GM23338 (cell line): Measurements from ENCODE around the gene IFITM5. TPM values are rescaled to one million over a fixed set of nuclear protein-coding genes. Genes with fewer than 3 reads are reported as not detected.

ENCODE experiments used
- ATAC-seq: fragments of 200-7000 bp; cut with Tn5 transposase; 3 replicates; pipeline ENCODE4 v1.9.1; 2020
- DNase-seq: peaks from one replicate; pipeline ENCODE4 v3.0.0-alpha.2; 2015; ENCODE audit warnings: low spot score
- H2AFZ ChIP-seq: fragments of 200-600 bp; sonication (generic); 2 replicates; pipeline ENCODE4 v1.8.0; 2016; ENCODE audit warnings: antibody characterized with exemption, mild to moderate bottlenecking, moderate library complexity
- H3F3A ChIP-seq: fragments of 200-600 bp; sonication (generic); replicated peaks from 2 replicates; pipeline ENCODE4 v1.8.0; 2017; ENCODE audit warnings: antibody characterized with exemption, mixed run types, low read depth
- H3K27ac ChIP-seq: fragments of 200-600 bp; sonication (generic); 2 replicates; pipeline ENCODE4 v1.6.1; 2016; ENCODE audit warnings: low read depth
- H3K27me3 ChIP-seq: fragments of 200-600 bp; sonication (generic); 2 replicates; pipeline ENCODE4 v1.8.0; 2016; ENCODE audit warnings: mild to moderate bottlenecking, mixed run types, moderate library complexity; ENCODE audit not compliant: insufficient read depth
- H3K36me3 ChIP-seq: fragments of 200-600 bp; sonication (generic); 2 replicates; pipeline ENCODE4 v1.8.0; 2016; ENCODE audit warnings: mild to moderate bottlenecking; ENCODE audit not compliant: insufficient read depth
- H3K4me1 ChIP-seq: fragments of 200-600 bp; sonication (generic); 2 replicates; pipeline ENCODE4 v1.8.0; 2016; ENCODE audit warnings: mild to moderate bottlenecking, moderate library complexity; ENCODE audit not compliant: insufficient read depth
- H3K4me2 ChIP-seq: fragments of 200-600 bp; sonication (generic); 2 replicates; pipeline ENCODE4 v1.7.1; 2017; ENCODE audit warnings: mixed run types
- H3K4me3 ChIP-seq: fragments of 200-600 bp; sonication (generic); 2 replicates; pipeline ENCODE4 v1.6.1; 2016; ENCODE audit warnings: mixed run types
- H3K79me2 ChIP-seq: fragments of 200-600 bp; sonication (generic); replicated peaks from 2 replicates; pipeline ENCODE4 v1.8.0; 2017; ENCODE audit warnings: mild to moderate bottlenecking; ENCODE audit not compliant: insufficient read depth
- H3K9me2 ChIP-seq: fragments of 200-600 bp; sonication (generic); 2 replicates; pipeline ENCODE4 v1.8.0; 2017; ENCODE audit not compliant: insufficient read depth
- H4K20me1 ChIP-seq: fragments of 200-600 bp; sonication (generic); replicated peaks from 2 replicates; pipeline ENCODE4 v1.8.0; 2017; ENCODE audit warnings: mild to moderate bottlenecking; ENCODE audit not compliant: insufficient read depth
- H3K27ac Mint-ChIP-seq: 2 replicates; pipeline ENCODE4 v1.8.0; 2020; ENCODE audit warnings: inconsistent platforms, mild to moderate bottlenecking, moderate library complexity, mixed read lengths
- H3K27me3 Mint-ChIP-seq: 3 replicates; pipeline ENCODE4 v1.8.0; 2022; ENCODE audit warnings: low read depth, mild to moderate bottlenecking, moderate library complexity, mixed read lengths, inconsistent platforms; ENCODE audit not compliant: insufficient read depth, poor library complexity
- H3K36me3 Mint-ChIP-seq: 3 replicates; pipeline ENCODE4 v1.8.0; 2021; ENCODE audit warnings: low read depth, mild to moderate bottlenecking, inconsistent platforms, moderate library complexity, mixed read lengths
- H3K4me1 Mint-ChIP-seq: 3 replicates; pipeline ENCODE4 v1.8.0; 2020; ENCODE audit warnings: mild to moderate bottlenecking, inconsistent platforms, mixed read lengths
- H3K4me3 Mint-ChIP-seq: 3 replicates; pipeline ENCODE4 v1.8.0; 2021; ENCODE audit warnings: moderate library complexity, mild to moderate bottlenecking, inconsistent platforms, mixed read lengths
- H3K9me3 Mint-ChIP-seq: 3 replicates; pipeline ENCODE4 v1.8.0; 2020; ENCODE audit warnings: moderate library complexity, mild to moderate bottlenecking, inconsistent platforms, mixed read lengths
- CREB1 ChIP-seq: fragments of 250-450 bp; sonication (Bioruptor Pico); IDR thresholded peaks from 2 replicates; pipeline ENCODE4 v1.5.0; 2020; ENCODE audit warnings: low read depth, mild to moderate bottlenecking, moderate library complexity
- ETS1 ChIP-seq: IDR thresholded peaks from 2 replicates; pipeline ENCODE4 v1.6.1; 2016; ENCODE audit warnings: antibody characterized with exemption
- EZH2 ChIP-seq: fragments of 200-600 bp; sonication (generic); IDR thresholded peaks from one replicate; pipeline ENCODE4 v1.8.0; 2017; ENCODE audit warnings: antibody characterized with exemption, mild to moderate bottlenecking, low read depth; ENCODE audit not compliant: unreplicated experiment
- EZH2phosphoT487 ChIP-seq: fragments of 200-600 bp; sonication (generic); IDR thresholded peaks from one replicate; pipeline ENCODE4 v1.8.1; 2018; ENCODE audit warnings: antibody characterized with exemption; ENCODE audit not compliant: unreplicated experiment
- NANOG ChIP-seq: IDR thresholded peaks from 2 replicates; pipeline ENCODE4 v1.6.1; 2016; ENCODE audit warnings: antibody characterized with exemption, borderline replicate concordance
- REST ChIP-seq: IDR thresholded peaks from one replicate; pipeline ENCODE4 v1.6.1; 2018; ENCODE audit warnings: antibody characterized with exemption; ENCODE audit not compliant: unreplicated experiment
- polyA plus RNA-seq: library from polyadenylated mRNA; unstranded; fragments of >200 nt; fragmentation: Nextera tagmentation; extraction: Ambion mirVana; gene quantifications from 2 replicates; pipeline ENCODE4 v1.2.1, GENCODE V29; 2016
- total RNA-seq: library from RNA; depleted of rRNA; stranded (reverse); fragments of >200 nt; shearing (Covaris generic); gene quantifications from 2 replicates; pipeline ENCODE4 v1.2.3, GENCODE V29; 2014
- TF ChIP-seq, protein P1 (sequence below), 2 experiments: fragments of 200-600 bp in 1 of 2; sonication (generic) in 1 of 2; conservative IDR thresholded peaks; 2 replicates each; pipeline versions ENCODE4 v1.5.1 to v1.6.1; 2016 to 2017; ENCODE audit warnings: antibody characterized with exemption in 2 of 2, low read depth in 2 of 2, mild to moderate bottlenecking in 2 of 2, moderate library complexity in 1 of 2

The IFITM5 gene
- total and polyA plus RNA-seq, 2 experiments from 2014 or later = not detected

GRCh38 chr11:293271-293851 is 6.0 kb downstream of the IFITM5 start:
- DNase-seq = no peak
- no peaks in the 10 kb centered on the region for H4K20me1 ChIP-seq
- no peak overlapping the region for H3K4me3 Mint-ChIP-seq

More at GRCh38 chr11:293271-293851, 6.0 kb downstream of the IFITM5 start:
- Mint-ChIP-seq H3K9me3 (no peaks in the 10 kb centered on the region), H3K27ac (no peak overlapping the region), H3K36me3 (peaks cover 11% of the 10 kb centered on the region; the same call in 2 of the 3 replicates), H3K4me1 (peaks cover 19% of the 10 kb centered on the region), H3K27me3 (peaks cover 9% of the 10 kb centered on the region)
- H3K9me2 ChIP-seq = no peaks in the 10 kb centered on the region
- no peaks in the 10 kb centered on the region for H3K36me3 ChIP-seq
- no peak for ATAC-seq
- no peak overlapping the region for H2AFZ ChIP-seq
- H3K27me3 ChIP-seq = peaks cover 4% of the 10 kb centered on the region
- H3K27ac ChIP-seq = no peak overlapping the region
- no peak for TF ChIP-seq CREB1
- TF ChIP-seq, protein P1, sequence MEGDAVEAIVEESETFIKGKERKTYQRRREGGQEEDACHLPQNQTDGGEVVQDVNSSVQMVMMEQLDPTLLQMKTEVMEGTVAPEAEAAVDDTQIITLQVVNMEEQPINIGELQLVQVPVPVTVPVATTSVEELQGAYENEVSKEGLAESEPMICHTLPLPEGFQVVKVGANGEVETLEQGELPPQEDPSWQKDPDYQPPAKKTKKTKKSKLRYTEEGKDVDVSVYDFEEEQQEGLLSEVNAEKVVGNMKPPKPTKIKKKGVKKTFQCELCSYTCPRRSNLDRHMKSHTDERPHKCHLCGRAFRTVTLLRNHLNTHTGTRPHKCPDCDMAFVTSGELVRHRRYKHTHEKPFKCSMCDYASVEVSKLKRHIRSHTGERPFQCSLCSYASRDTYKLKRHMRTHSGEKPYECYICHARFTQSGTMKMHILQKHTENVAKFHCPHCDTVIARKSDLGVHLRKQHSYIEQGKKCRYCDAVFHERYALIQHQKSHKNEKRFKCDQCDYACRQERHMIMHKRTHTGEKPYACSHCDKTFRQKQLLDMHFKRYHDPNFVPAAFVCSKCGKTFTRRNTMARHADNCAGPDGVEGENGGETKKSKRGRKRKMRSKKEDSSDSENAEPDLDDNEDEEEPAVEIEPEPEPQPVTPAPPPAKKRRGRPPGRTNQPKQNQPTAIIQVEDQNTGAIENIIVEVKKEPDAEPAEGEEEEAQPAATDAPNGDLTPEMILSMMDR (conservative IDR thresholded peaks at IDR 0.05; ENCODE audit: low read depth in 2 of 2) = no peak
- TF ChIP-seq REST = no peak
- no peak for TF ChIP-seq ETS1
- TF ChIP-seq EZH2phosphoT487 = no peak
- no peak for TF ChIP-seq EZH2
- TF ChIP-seq NANOG = no peak
- H3K4me2 ChIP-seq = no peak overlapping the region
- no peaks in the 10 kb centered on the region; the same call in 1 of the 2 replicates for H3K4me1 ChIP-seq
- H3K79me2 ChIP-seq = no peaks in the 10 kb centered on the region
- H3F3A ChIP-seq = no peaks in the 10 kb centered on the region; the same call in 1 of the 2 replicates
- no peak overlapping the region for H3K4me3 ChIP-seq
